ENCODE measurements around the gene MND1. TPM values are rescaled to one million over a fixed set of nuclear protein-coding genes. Genes with fewer than 3 reads are reported as not detected.
A peak's percentile ranks its signal among the peaks of the same experiment; 100 is the strongest.

The MND1 gene
- total and polyA plus RNA-seq, 2 experiments from 2014 or later, result 1.2 to 4.9 TPM

DNA sequence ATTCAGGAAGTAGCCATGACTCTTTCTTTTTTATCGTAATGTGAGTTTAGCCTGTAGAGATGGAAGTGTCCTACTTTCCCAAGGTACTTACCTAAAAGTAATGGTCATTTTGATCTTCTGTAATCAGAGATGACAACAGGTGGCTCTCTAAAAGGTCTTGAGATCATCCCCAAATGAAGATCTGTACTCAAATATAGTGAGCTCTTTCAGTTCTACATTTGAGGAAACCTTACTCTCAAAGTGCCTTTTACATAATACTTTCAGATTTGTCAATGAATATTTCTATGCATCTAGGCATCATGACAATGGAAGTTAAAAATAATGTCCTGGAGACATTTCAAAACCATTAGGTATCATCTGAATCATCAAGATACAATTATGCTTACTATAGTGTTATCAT is 17.2 kb upstream of the MND1 start:
- H3K9me3 ChIP-seq (ENCODE audit: low read depth), result no peaks in the 10 kb centered on the region
- H4K20me1 ChIP-seq (ENCODE audit: insufficient read depth), result no peaks in the 10 kb centered on the region
- no peak overlapping the region for H3K4me3 ChIP-seq
- no peak overlapping the region for H3K27ac ChIP-seq
- TF ChIP-seq EZH2 (IDR thresholded peaks at IDR 0.05; ENCODE audit: insufficient read depth, poor library complexity, severe bottlenecking) (no peak), EZH2phosphoT487 (IDR thresholded peaks at IDR 0.05; ENCODE audit: insufficient read depth, low read depth) (no peak)
- no peaks in the 10 kb centered on the region for H3K9me2 ChIP-seq (ENCODE audit: insufficient read depth)
- in situ Hi-C loops (cut with MboI), result loop anchor here (25.0 kb wide), 1 partner anchor 435 kb away; the partner anchor contains the start of gene RNF175
- no peak overlapping the region for H2AFZ ChIP-seq
- 100% methylated on average over 1 of the region's 1 CpG for WGBS, 2 experiments (ENCODE audit: low coverage in 1 of 2, low lambda C conversion rate in 2 of 2, missing lambda C conversion rate in 2 of 2)
- H3K27me3 ChIP-seq (replicated peaks; ENCODE audit: insufficient read depth), result no peaks in the 10 kb centered on the region
- no peaks in the 10 kb centered on the region; the same call in 1 of the 2 replicates for H3F3A ChIP-seq (ENCODE audit: insufficient read depth)
- no peaks in the 10 kb centered on the region for H3K4me1 ChIP-seq (ENCODE audit: insufficient read depth)
- no peak overlapping the region for H3K4me2 ChIP-seq (ENCODE audit: unreplicated experiment)
- H3K79me2 ChIP-seq (ENCODE audit: insufficient read depth), result no peaks in the 10 kb centered on the region
- DNase-seq, result no peak
- peaks cover 4% of the 10 kb centered on the region for H3K36me3 ChIP-seq (ENCODE audit: low read depth)
- no peak overlapping the region for H3K9ac ChIP-seq

DNA sequence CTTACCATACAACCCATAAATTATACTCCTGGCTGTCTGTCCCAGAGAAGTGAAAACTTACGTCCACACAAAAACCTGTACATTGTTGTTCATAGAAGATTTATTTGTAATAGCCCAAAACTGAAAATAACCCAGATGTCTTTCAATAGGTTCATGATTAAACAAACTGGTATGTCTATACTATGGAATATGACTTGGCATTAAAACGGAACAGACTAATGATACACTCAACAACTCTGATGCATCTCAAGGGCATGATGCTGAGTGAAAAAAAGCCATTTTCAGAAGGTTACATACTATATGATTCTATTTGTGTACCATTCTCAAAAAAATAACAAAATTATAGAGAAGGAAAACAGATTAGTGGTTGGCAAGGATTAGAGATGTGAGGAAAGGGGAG is 11.6 kb upstream of the MND1 start:
- Histone ChIP-seq H3K4me1 (ENCODE audit: insufficient read depth) (peaks cover 16% of the 10 kb centered on the region), H3K9me2 (ENCODE audit: insufficient read depth) (no peaks in the 10 kb centered on the region), H3K27ac (0 out of 2 replicates have a peak overlapping the region, but pooled peaks have one; percentile 11), H3K27me3 (replicated peaks; ENCODE audit: insufficient read depth) (no peaks in the 10 kb centered on the region), H3K9me3 (ENCODE audit: low read depth) (no peaks in the 10 kb centered on the region), H3K4me3 (no peak overlapping the region), H2AFZ (no peak overlapping the region), H3K9ac (no peak overlapping the region), H3K36me3 (ENCODE audit: low read depth) (no peaks in the 10 kb centered on the region; the same call in 1 of the 2 replicates), H3K79me2 (ENCODE audit: insufficient read depth) (no peaks in the 10 kb centered on the region), H3F3A (ENCODE audit: insufficient read depth) (peaks cover 10% of the 10 kb centered on the region; the same call in 1 of the 2 replicates), H4K20me1 (ENCODE audit: insufficient read depth) (no peaks in the 10 kb centered on the region), H3K4me2 (ENCODE audit: unreplicated experiment) (peak overlapping the region; percentile 5)
- DNase-seq, result peak; percentile 65
- WGBS, 2 experiments (ENCODE audit: low coverage in 1 of 2, low lambda C conversion rate in 2 of 2, missing lambda C conversion rate in 2 of 2), result 21 to 22% methylated on average over 2 of the region's 2 CpGs
- no peak for TF ChIP-seq EZH2phosphoT487 (IDR thresholded peaks at IDR 0.05; ENCODE audit: insufficient read depth, low read depth)
- in situ Hi-C loops (cut with MboI), result loop anchor here (25.0 kb wide), 1 partner anchor 429 kb away; the partner anchor contains the start of gene RNF175

DNA sequence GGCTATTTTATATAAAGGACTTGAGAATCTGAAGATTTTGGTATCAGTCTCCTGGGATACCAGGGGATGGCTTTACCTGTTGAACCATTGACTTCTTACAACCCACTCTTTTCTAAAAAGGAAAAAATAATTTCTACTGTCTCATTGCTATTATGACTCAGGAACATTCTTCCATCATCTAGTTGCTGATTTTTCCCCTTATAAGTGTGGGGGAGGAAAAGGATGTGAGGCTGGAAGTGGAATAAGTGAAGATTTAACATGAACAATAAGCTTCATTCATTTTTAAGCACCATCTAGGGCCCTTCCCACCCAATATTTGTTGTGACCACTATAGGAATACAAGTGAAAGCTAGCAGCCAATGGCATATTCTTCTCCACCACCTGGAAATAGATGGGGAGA is 10.6 kb upstream of the MND1 start:
- no peaks in the 10 kb centered on the region for H4K20me1 ChIP-seq (ENCODE audit: insufficient read depth)
- H3K79me2 ChIP-seq (ENCODE audit: insufficient read depth), result no peaks in the 10 kb centered on the region
- peak; percentile 51 for DNase-seq
- H2AFZ ChIP-seq, result no peak overlapping the region
- H3K4me3 ChIP-seq, result no peak overlapping the region
- H3F3A ChIP-seq (ENCODE audit: insufficient read depth), result peaks cover 10% of the 10 kb centered on the region; the same call in 1 of the 2 replicates
- peak overlapping the region; percentile 5 for H3K4me2 ChIP-seq (ENCODE audit: unreplicated experiment)
- H3K9me2 ChIP-seq (ENCODE audit: insufficient read depth), result no peaks in the 10 kb centered on the region
- 0 out of 2 replicates have a peak overlapping the region, but pooled peaks have one; percentile 11 for H3K27ac ChIP-seq
- TF ChIP-seq EZH2 (IDR thresholded peaks at IDR 0.05; ENCODE audit: insufficient read depth, poor library complexity, severe bottlenecking) (no peak), EZH2phosphoT487 (IDR thresholded peaks at IDR 0.05; ENCODE audit: insufficient read depth, low read depth) (no peak)
- H3K27me3 ChIP-seq (replicated peaks; ENCODE audit: insufficient read depth), result no peaks in the 10 kb centered on the region
- H3K36me3 ChIP-seq (ENCODE audit: low read depth), result no peaks in the 10 kb centered on the region; the same call in 1 of the 2 replicates
- in situ Hi-C loops (cut with MboI), result loop anchor here (25.0 kb wide), 1 partner anchor 428 kb away; the partner anchor contains the start of gene RNF175
- H3K9me3 ChIP-seq (ENCODE audit: low read depth), result no peaks in the 10 kb centered on the region
- H3K4me1 ChIP-seq (ENCODE audit: insufficient read depth), result peaks cover 16% of the 10 kb centered on the region
- no peak overlapping the region for H3K9ac ChIP-seq

DNA sequence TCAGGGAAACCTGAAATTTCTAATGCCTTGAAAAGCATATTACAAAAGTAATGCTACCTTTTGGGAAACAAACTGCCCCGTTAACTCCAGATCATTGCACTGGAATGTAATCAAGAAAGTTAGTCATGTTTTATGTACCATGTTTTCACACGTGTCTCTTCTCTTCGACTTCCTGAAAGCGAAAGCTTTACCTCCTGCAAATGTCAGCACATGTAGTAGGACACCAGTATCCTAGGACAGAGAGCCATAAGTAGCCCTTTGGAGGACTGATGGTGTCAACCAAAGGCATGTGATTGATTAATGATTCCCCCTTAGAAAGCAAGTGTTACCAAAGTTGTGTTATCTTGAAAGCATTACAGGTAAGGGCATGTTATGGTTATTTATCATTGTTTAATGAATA is 8.8 kb upstream of the MND1 start:
- no peak overlapping the region for H3K4me3 ChIP-seq
- H3K36me3 ChIP-seq (ENCODE audit: low read depth), result no peaks in the 10 kb centered on the region; the same call in 1 of the 2 replicates
- no peaks in the 10 kb centered on the region for H4K20me1 ChIP-seq (ENCODE audit: insufficient read depth)
- H3K9me2 ChIP-seq (ENCODE audit: insufficient read depth), result no peaks in the 10 kb centered on the region
- H2AFZ ChIP-seq, result no peak overlapping the region
- no peaks in the 10 kb centered on the region for H3K27me3 ChIP-seq (replicated peaks; ENCODE audit: insufficient read depth)
- no peak overlapping the region for H3K4me2 ChIP-seq (ENCODE audit: unreplicated experiment)
- H3K9ac ChIP-seq, result no peak overlapping the region
- peak; percentile 37 for DNase-seq
- peaks cover 10% of the 10 kb centered on the region; the same call in 1 of the 2 replicates for H3F3A ChIP-seq (ENCODE audit: insufficient read depth)
- no peaks in the 10 kb centered on the region for H3K79me2 ChIP-seq (ENCODE audit: insufficient read depth)
- in situ Hi-C loops (cut with MboI), result loop anchor here (25.0 kb wide), 1 partner anchor 427 kb away; the partner anchor contains the start of gene RNF175
- peaks cover 16% of the 10 kb centered on the region for H3K4me1 ChIP-seq (ENCODE audit: insufficient read depth)
- H3K27ac ChIP-seq, result no peak overlapping the region
- 55 to 59% methylated on average over 4 of the region's 4 CpGs for WGBS, 2 experiments (ENCODE audit: low coverage in 1 of 2, low lambda C conversion rate in 2 of 2, missing lambda C conversion rate in 2 of 2)
- TF ChIP-seq EZH2 (IDR thresholded peaks at IDR 0.05; ENCODE audit: insufficient read depth, poor library complexity, severe bottlenecking) (no peak), EZH2phosphoT487 (IDR thresholded peaks at IDR 0.05; ENCODE audit: insufficient read depth, low read depth) (no peak)
- H3K9me3 ChIP-seq (ENCODE audit: low read depth), result no peaks in the 10 kb centered on the region
